ENCODE data around the gene DIAPH2. TPM values are rescaled to one million over a fixed set of nuclear protein-coding genes. Genes with fewer than 3 reads are reported as not detected.

The DIAPH2 gene
- total and polyA plus RNA-seq, 2 donors (not counting 1 experiment from before 2014, with no cell fraction given): 4.2 to 32.4 TPM

DNA sequence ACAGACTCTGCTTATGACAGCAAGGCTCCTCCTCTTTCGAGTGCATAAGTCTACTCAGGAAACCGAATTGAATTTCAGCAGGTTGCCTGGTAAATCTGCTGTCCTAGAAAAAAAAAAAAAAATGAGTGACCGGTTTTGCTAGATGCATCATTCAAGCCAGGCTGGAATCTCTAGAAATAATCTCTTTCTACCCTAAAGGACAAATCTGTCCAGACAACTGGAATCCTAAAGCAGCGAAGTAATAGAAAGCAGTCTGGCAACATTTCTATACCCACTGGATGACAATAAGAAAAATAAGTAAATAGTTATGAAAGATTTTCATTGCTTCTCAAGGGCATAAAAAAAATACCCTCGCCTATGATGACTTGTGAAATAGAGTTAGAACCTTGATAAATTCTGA, 902.5 kb downstream of the DIAPH2 start:
- H3K4me3 ChIP-seq (ENCODE audit: control extremely low read depth in 1 of 5, extremely low read depth in 1 of 5, insufficient read depth in 1 of 5, low read depth in 2 of 5, low read length in 4 of 5): no peak overlapping the region
- TF ChIP-seq CTCF (IDR thresholded peaks at IDR 0.05) (no peak), EZH2 (IDR thresholded peaks at IDR 0.05; ENCODE audit: borderline replicate concordance, insufficient read depth, low read depth, low read length, poor library complexity, severe bottlenecking) (no peak)
- no peak overlapping the region for H2AFZ ChIP-seq (ENCODE audit: insufficient read depth, low read depth, low read length, poor library complexity, severe bottlenecking)
- no peaks in the 10 kb centered on the region for H3K79me2 ChIP-seq (ENCODE audit: control insufficient read depth, insufficient read depth, low read length)
- ChIA-PET CTCF (no interaction called here), POLR2A (no interaction called here)
- no peaks in the 10 kb centered on the region for H3K27me3 Mint-ChIP-seq
- ATAC-seq (ENCODE audit: low read depth) (no peak), DNase-seq (no peak)
- no peaks in the 10 kb centered on the region for H3K4me1 ChIP-seq (ENCODE audit: control insufficient read depth in 2 of 2, insufficient read depth in 2 of 2, low read length in 2 of 2)
- no peak overlapping the region for H3K4me2 ChIP-seq (replicated peaks; ENCODE audit: low read depth, low read length, poor library complexity, severe bottlenecking)
- H4K20me1 ChIP-seq (ENCODE audit: control insufficient read depth, insufficient read depth, low read length, poor library complexity, severe bottlenecking): no peaks in the 10 kb centered on the region
- no peak overlapping the region for H3K4me3 Mint-ChIP-seq
- H3K27me3 ChIP-seq (replicated peaks in 1 of 4; ENCODE audit: control extremely low read depth in 1 of 4, control insufficient read depth in 3 of 4, insufficient read depth in 4 of 4, low read length in 3 of 4): no peaks in the 10 kb centered on the region
- H3K27ac Mint-ChIP-seq: no peak overlapping the region
- no peak overlapping the region for H3K9ac ChIP-seq (ENCODE audit: low read length)
- intact Hi-C loops (cut with micrococcal nuclease): no loop called here
- no CpG with 5 or more reads among the region's 5 CpGs for WGBS (ENCODE audit: insufficient coverage)
- no peaks in the 10 kb centered on the region for H3K9me3 Mint-ChIP-seq (ENCODE audit: insufficient read depth)
- no peaks in the 10 kb centered on the region for H3K9me3 ChIP-seq (ENCODE audit: control extremely low read depth in 1 of 3, control insufficient read depth in 2 of 3, insufficient read depth in 1 of 3, low read length in 2 of 3)
- no peak overlapping the region for H3K27ac ChIP-seq (ENCODE audit: low read length in 2 of 2)
- H3K4me1 Mint-ChIP-seq: no peaks in the 10 kb centered on the region
- no peaks in the 10 kb centered on the region for H3K36me3 ChIP-seq (replicated peaks in 1 of 2; ENCODE audit: control extremely low read depth in 1 of 2, control insufficient read depth in 1 of 2, extremely low read depth in 1 of 2, insufficient read depth in 2 of 2, low read length in 1 of 2)

GRCh38 chrX:97594646-97595224, 910.1 kb downstream of the DIAPH2 start:
- TF ChIP-seq CTCF (IDR thresholded peaks at IDR 0.05) (no peak), EZH2 (IDR thresholded peaks at IDR 0.05; ENCODE audit: borderline replicate concordance, insufficient read depth, low read depth, low read length, poor library complexity, severe bottlenecking) (no peak)
- Mint-ChIP-seq H3K4me3 (no peak overlapping the region), H3K4me1 (no peaks in the 10 kb centered on the region), H3K27ac (no peak overlapping the region), H3K9me3 (ENCODE audit: insufficient read depth) (no peaks in the 10 kb centered on the region), H3K27me3 (no peaks in the 10 kb centered on the region)
- intact Hi-C loops (cut with micrococcal nuclease): no loop called here
- Histone ChIP-seq H3K79me2 (ENCODE audit: control insufficient read depth, insufficient read depth, low read length) (no peaks in the 10 kb centered on the region), H3K27ac (ENCODE audit: low read length in 2 of 2) (no peak overlapping the region), H3K9ac (ENCODE audit: low read length) (no peak overlapping the region), H3K4me2 (replicated peaks; ENCODE audit: low read depth, low read length, poor library complexity, severe bottlenecking) (no peak overlapping the region), H4K20me1 (ENCODE audit: control insufficient read depth, insufficient read depth, low read length, poor library complexity, severe bottlenecking) (no peaks in the 10 kb centered on the region), H2AFZ (ENCODE audit: insufficient read depth, low read depth, low read length, poor library complexity, severe bottlenecking) (no peak overlapping the region), H3K4me3 (ENCODE audit: control extremely low read depth in 1 of 5, extremely low read depth in 1 of 5, insufficient read depth in 1 of 5, low read depth in 2 of 5, low read length in 4 of 5) (no peak overlapping the region), H3K27me3 (replicated peaks in 1 of 4; ENCODE audit: control extremely low read depth in 1 of 4, control insufficient read depth in 3 of 4, insufficient read depth in 4 of 4, low read length in 3 of 4) (no peaks in the 10 kb centered on the region), H3K36me3 (replicated peaks in 1 of 2; ENCODE audit: control extremely low read depth in 1 of 2, control insufficient read depth in 1 of 2, extremely low read depth in 1 of 2, insufficient read depth in 2 of 2, low read length in 1 of 2) (no peaks in the 10 kb centered on the region), H3K9me3 (ENCODE audit: control extremely low read depth in 1 of 3, control insufficient read depth in 2 of 3, insufficient read depth in 1 of 3, low read length in 2 of 3) (no peaks in the 10 kb centered on the region), H3K4me1 (ENCODE audit: control insufficient read depth in 2 of 2, insufficient read depth in 2 of 2, low read length in 2 of 2) (no peaks in the 10 kb centered on the region)
- ATAC-seq (ENCODE audit: low read depth): no peak
- no CpG with 5 or more reads among the region's 7 CpGs for WGBS (ENCODE audit: insufficient coverage)
- ChIA-PET CTCF (no interaction called here), POLR2A (no interaction called here)
- DNase-seq: no peak

All from B cell (primary cell).